HepG2 (cell line): ENCODE measurements around the gene KHK. TPM values are rescaled to one million over a fixed set of nuclear protein-coding genes. Genes with fewer than 3 reads are reported as not detected.

ENCODE experiments used
- ESRRA ChIP-seq: sonication (generic); formaldehyde crosslinking; IDR thresholded peaks from 2 replicates; pipeline ENCODE4 v1.5.1; 2020; ENCODE audit warnings: mild to moderate bottlenecking, low read depth, missing genetic modification reagents
- FIP1L1 ChIP-seq: fragments of 200-400 bp; formaldehyde crosslinking; IDR thresholded peaks from 2 replicates; pipeline ENCODE4 v1.6.1; 2018; ENCODE audit warnings: low read depth, mild to moderate bottlenecking, low read length, moderate library complexity, borderline replicate concordance; ENCODE audit not compliant: insufficient read depth
- FOSL1 ChIP-seq: sonication (generic); formaldehyde crosslinking; IDR thresholded peaks from 2 replicates; pipeline ENCODE4 v1.9.0; 2021; ENCODE audit warnings: missing genetic modification reagents, borderline replicate concordance
- KMT2B ChIP-seq: IDR thresholded peaks from 2 replicates; pipeline ENCODE4 v1.6.1; 2016; ENCODE audit warnings: missing genetic modification reagents, missing compliant biosample characterization
- NFE2L2 ChIP-seq: fragments of 150-350 bp; IDR thresholded peaks from 2 replicates; pipeline ENCODE4 v1.6.1; 2014; ENCODE audit warnings: low read length
- RBM39 ChIP-seq: fragments of 200-400 bp; formaldehyde crosslinking; IDR thresholded peaks from one replicate; pipeline ENCODE4 v1.6.1; 2018; ENCODE audit warnings: antibody characterized with exemption, mild to moderate bottlenecking, low read depth, low read length; ENCODE audit not compliant: poor library complexity, severe bottlenecking
- ZBTB40 ChIP-seq, 2 experiments: fragments of 450-650 bp in 1 of 2; sonication (generic) in 1 of 2; formaldehyde crosslinking in 1 of 2; IDR thresholded peaks; 2 replicates each; pipeline versions ENCODE4 v1.6.1 to v1.8.0; 2016 to 2022; ENCODE audit warnings: antibody characterized with exemption in 1 of 2, mild to moderate bottlenecking in 1 of 2, missing genetic modification reagents in 1 of 2
- ZFP41 ChIP-seq: sonication (generic); formaldehyde crosslinking; IDR thresholded peaks from 2 replicates; pipeline ENCODE4 v1.4.0; 2020; ENCODE audit warnings: mild to moderate bottlenecking, missing genetic modification reagents, borderline replicate concordance
- ZNF101 ChIP-seq: sonication (generic); formaldehyde crosslinking; IDR thresholded peaks from 2 replicates; pipeline ENCODE4 v1.4.0; 2020; ENCODE audit warnings: mild to moderate bottlenecking, low read depth, missing genetic modification reagents, borderline replicate concordance
- ZNF18 ChIP-seq: sonication (generic); formaldehyde crosslinking; IDR thresholded peaks from 2 replicates; pipeline ENCODE4 v1.8.0; 2022; ENCODE audit warnings: mild to moderate bottlenecking, missing genetic modification reagents; ENCODE audit not compliant: insufficient replicate concordance
- ZNF260 ChIP-seq: sonication (generic); formaldehyde crosslinking; IDR thresholded peaks from 2 replicates; pipeline ENCODE4 v1.4.0; 2020; ENCODE audit warnings: missing genetic modification reagents, low read depth, mild to moderate bottlenecking, borderline replicate concordance
- ZNF550 ChIP-seq: sonication (generic); formaldehyde crosslinking; IDR thresholded peaks from 2 replicates; pipeline ENCODE4 v1.4.0; 2020; ENCODE audit warnings: mild to moderate bottlenecking, missing genetic modification reagents, borderline replicate concordance
- ZNF562 ChIP-seq: sonication (generic); formaldehyde crosslinking; IDR thresholded peaks from 2 replicates; pipeline ENCODE4 v1.8.0; 2022; ENCODE audit warnings: missing genetic modification reagents, borderline replicate concordance
- ZNF746 ChIP-seq: sonication (generic); formaldehyde crosslinking; IDR thresholded peaks from 2 replicates; pipeline ENCODE4 v1.8.0; 2022; ENCODE audit warnings: mild to moderate bottlenecking, missing genetic modification reagents
- ZZZ3 ChIP-seq: sonication (generic); formaldehyde crosslinking; IDR thresholded peaks from 2 replicates; pipeline ENCODE4 v1.4.0; 2020; ENCODE audit warnings: missing genetic modification reagents, mild to moderate bottlenecking, borderline replicate concordance
- polyA plus RNA-seq, 8 experiments: library from polyadenylated mRNA; depleted of rRNA in 3 of 8; stranded (reverse) in 7 of 8; unstranded in 1 of 8; fragments of >200 nt; fragmentation: Illumina TruSeq in 4 of 8; extraction: Trizol in 4 of 8; gene quantifications; 2 replicates each; pipeline versions ENCODE4 v1.2.1 to v1.2.3, GENCODE V29; 2011 to 2016; ENCODE audit warnings: low read depth in 4 of 8, missing spikeins in 1 of 8, mixed read lengths in 1 of 8; ENCODE audit not compliant: insufficient read depth in 1 of 8
- total RNA-seq, 5 experiments: library from RNA; depleted of rRNA; stranded (reverse); fragments of >200 nt; fragmentation: Illumina TruSeq; extraction: Trizol; gene quantifications; 2 replicates each; pipeline ENCODE4 v1.2.3, GENCODE V29; 2016; ENCODE audit warnings: low read depth in 1 of 5

KHK gene
- total and polyA plus RNA-seq, 2 of the 13 experiments (the other 11 are each of a cell fraction or from before 2014, with no cell fraction given), result 40.9 to 99.2 TPM

GRCh38 chr2:27093430-27094352, 7.1 kb downstream of the KHK start (continued):
- TF ChIP-seq ZNF260 (CRISPR knock-in tag), result no peak
- TF ChIP-seq ZFP41 (CRISPR knock-in tag), result no peak
- no peak for TF ChIP-seq FIP1L1
- peak; percentile 29 for TF ChIP-seq ZNF550
- no peak for TF ChIP-seq NFE2L2
- TF ChIP-seq ZNF18 (CRISPR knock-in tag), result peak; percentile 97
- no peak for TF ChIP-seq FOSL1
- TF ChIP-seq ZNF562 (CRISPR knock-in tag), result no peak
- TF ChIP-seq ZNF101 (CRISPR knock-in tag), result no peak
- TF ChIP-seq RBM39, result no peak
- peak; percentile 82 for TF ChIP-seq ESRRA (CRISPR knock-in tag)
- no peak for TF ChIP-seq ZZZ3 (CRISPR knock-in tag)
- no peak for TF ChIP-seq ZBTB40 (IDR thresholded peaks at IDR 0.05)
- no peak; the same call in 1 of the 2 replicates for TF ChIP-seq ZBTB40 (CRISPR knock-in tag; IDR thresholded peaks at IDR 0.05)
- TF ChIP-seq KMT2B, result no peak; the same call in 1 of the 2 replicates
- no peak; the same call in 1 of the 2 replicates for TF ChIP-seq ZNF746 (CRISPR knock-in tag)
